Measurements from ENCODE around the gene WIPF1. TPM values are rescaled to one million over a fixed set of nuclear protein-coding genes. Genes with fewer than 3 reads are reported as not detected.
"Not testable (repeated sequence)": the region's sequence is repeated elsewhere in the genome, so short reads cannot be mapped to it uniquely, and the experiment has no call there.

The WIPF1 gene
- total RNA-seq, 4 donors from 2014 or later, result 4.8 to 21.8 (median 7.3) TPM

DNA sequence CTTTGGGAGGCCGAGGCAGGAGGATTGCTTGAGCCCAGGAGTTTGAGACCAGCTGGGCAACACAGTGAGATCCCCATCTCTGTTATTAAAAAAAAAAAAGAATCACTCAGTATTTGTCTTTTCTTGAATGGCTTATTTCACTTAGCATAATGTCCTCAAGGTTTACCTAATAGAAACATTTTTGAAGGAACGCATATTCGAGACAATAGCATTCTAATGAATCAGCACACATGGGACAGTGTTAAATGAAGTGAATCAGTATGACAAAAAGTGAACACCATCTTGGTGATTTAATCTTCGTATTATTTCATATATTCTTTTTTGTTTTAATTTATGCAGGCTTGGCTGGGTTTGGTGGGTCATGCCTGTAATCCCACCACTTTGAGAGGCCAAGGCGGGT is 44.7 kb downstream of the WIPF1 start:
- no peaks in the 10 kb centered on the region for H3K27me3 ChIP-seq
- TF ChIP-seq CTCF (IDR thresholded peaks at IDR 0.05) (no peak), EP300 (IDR thresholded peaks at IDR 0.05) (no peak), POLR2AphosphoS5 (IDR thresholded peaks at IDR 0.05) (no peak), POLR2A (IDR thresholded peaks at IDR 0.05) (no peak)
- WGBS, result 97% methylated on average over 5 of the region's 5 CpGs

GRCh38 chr2:174551697-174552096 is 45.9 kb downstream of the WIPF1 start:
- no peak overlapping the region for H3K27ac ChIP-seq

More for the DNA sequence above, 44.7 kb downstream of the WIPF1 start:
- peaks cover 5% of the 10 kb centered on the region for H3K9me3 ChIP-seq
- H3K4me1 ChIP-seq, result no peaks in the 10 kb centered on the region
- no peak overlapping the region for H3K27ac ChIP-seq
- no peak overlapping the region for H3K4me3 ChIP-seq
- no peaks in the 10 kb centered on the region for H3K36me3 ChIP-seq
- DNase-seq (ENCODE audit: low spot score in 2 of 2), result no peak

DNA sequence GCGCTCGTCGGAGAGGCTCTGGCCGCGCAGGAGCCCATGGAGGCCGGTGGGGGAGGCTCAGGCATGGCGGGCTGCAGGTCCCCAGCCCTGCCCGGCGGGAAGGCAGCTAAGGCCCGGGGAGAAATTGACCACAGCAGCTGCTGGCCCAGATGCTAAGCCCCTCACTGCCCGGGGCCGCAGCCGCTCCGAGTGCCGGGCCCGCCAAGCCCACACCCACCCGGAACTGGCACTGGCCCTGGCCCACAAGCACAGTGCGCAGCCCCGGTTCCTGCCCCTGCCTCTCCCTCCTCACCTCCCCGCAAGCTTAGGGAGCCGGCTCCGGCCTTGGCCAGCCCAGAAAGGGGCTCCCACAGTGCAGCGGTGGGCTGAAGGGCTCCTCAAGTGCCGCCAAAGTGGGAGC is 49.0 kb downstream of the WIPF1 start:
- H3K27ac ChIP-seq; DNase-seq (ENCODE audit: low spot score in 2 of 2); H3K36me3 ChIP-seq; H3K9me3 ChIP-seq; H3K4me1 ChIP-seq; H3K27me3 ChIP-seq; H3K4me3 ChIP-seq: not testable (repeated sequence)
- WGBS, result 100% methylated on average over 3 of the region's 24 CpGs

More at GRCh38 chr2:174551697-174552096, 45.9 kb downstream of the WIPF1 start:
- no peak overlapping the region for H3K4me3 ChIP-seq
- peaks cover 5% of the 10 kb centered on the region for H3K9me3 ChIP-seq
- no peak for TF ChIP-seq EP300 (IDR thresholded peaks at IDR 0.05)
- TF ChIP-seq CTCF (IDR thresholded peaks at IDR 0.05), result no peak
- TF ChIP-seq POLR2AphosphoS5 (IDR thresholded peaks at IDR 0.05), result no peak
- TF ChIP-seq POLR2A (IDR thresholded peaks at IDR 0.05), result no peak
- H3K27me3 ChIP-seq, result no peaks in the 10 kb centered on the region
- no peak for DNase-seq (ENCODE audit: low spot score in 2 of 2)
- 90% methylated on average over 4 of the region's 4 CpGs for WGBS
- no peaks in the 10 kb centered on the region for H3K36me3 ChIP-seq
- H3K4me1 ChIP-seq, result no peaks in the 10 kb centered on the region

DNA sequence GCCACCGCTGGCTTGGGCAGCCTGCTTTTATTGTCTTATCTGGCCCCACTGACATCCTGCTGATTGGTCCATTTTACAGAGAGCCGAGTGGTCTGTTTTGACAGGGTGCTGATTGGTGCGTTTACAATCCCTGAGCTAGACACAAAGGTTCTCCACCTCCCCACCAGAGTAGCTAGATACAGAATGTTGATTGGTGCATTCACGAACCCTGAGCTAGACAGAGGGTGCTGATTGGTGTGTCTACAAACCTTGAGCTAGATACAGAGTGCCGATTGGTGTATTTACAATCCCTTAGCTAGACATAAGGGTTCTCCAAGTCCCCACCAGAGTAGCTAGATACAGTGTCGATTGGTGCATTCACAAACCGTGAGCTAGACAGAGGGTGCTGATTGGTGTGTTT is 49.6 kb downstream of the WIPF1 start:
- WGBS, result 96% methylated on average over 7 of the region's 7 CpGs
- H3K27ac ChIP-seq; H3K36me3 ChIP-seq; H3K27me3 ChIP-seq; H3K4me3 ChIP-seq; DNase-seq (ENCODE audit: low spot score in 2 of 2); H3K9me3 ChIP-seq; H3K4me1 ChIP-seq: not testable (repeated sequence)

- Histone ChIP-seq H3K27me3 (no peaks in the 10 kb centered on the region), H3K4me1 (no peaks in the 10 kb centered on the region), H3K36me3 (no peaks in the 10 kb centered on the region), H3K9me3 (no peaks in the 10 kb centered on the region), H3K4me3 (no peak overlapping the region), H3K27ac (no peak overlapping the region)
- TF ChIP-seq POLR2A (IDR thresholded peaks at IDR 0.05), result no peak
- no peak for TF ChIP-seq EP300 (IDR thresholded peaks at IDR 0.05)
- no peak for TF ChIP-seq POLR2AphosphoS5 (IDR thresholded peaks at IDR 0.05)
- TF ChIP-seq CTCF (IDR thresholded peaks at IDR 0.05), result peak in 1 of 2 donors; percentile 44
- DNase-seq (ENCODE audit: low spot score in 2 of 2), result no peak
- WGBS, result 68% methylated on average over 20 of the region's 21 CpGs
These were observed 50.8 kb downstream of the WIPF1 start for GRCh38 chr2:174546519-174547506.

DNA sequence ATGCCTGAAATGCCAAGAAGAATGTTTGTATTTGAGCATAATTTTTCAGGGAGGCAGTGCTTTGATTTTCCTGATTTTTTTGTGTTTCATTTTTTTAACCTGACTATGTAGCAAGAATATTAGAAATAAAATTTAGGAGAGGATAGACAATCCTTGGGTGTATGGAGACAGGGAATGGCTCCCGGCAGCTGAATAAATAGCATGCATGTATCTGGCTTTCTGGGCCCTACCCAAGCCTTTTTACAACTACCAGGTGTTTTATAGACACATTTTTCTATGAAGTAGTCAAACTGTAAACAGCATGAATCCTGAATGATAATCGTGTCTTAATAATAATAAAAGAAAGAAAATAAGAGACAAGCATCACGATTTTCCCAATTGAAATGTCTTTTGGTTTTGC is 52.4 kb downstream of the WIPF1 start:
- TF ChIP-seq POLR2AphosphoS5 (IDR thresholded peaks at IDR 0.05) (no peak), EP300 (IDR thresholded peaks at IDR 0.05) (no peak), POLR2A (IDR thresholded peaks at IDR 0.05) (no peak), CTCF (IDR thresholded peaks at IDR 0.05) (no peak)
- 87% methylated on average over 3 of the region's 3 CpGs for WGBS
- Histone ChIP-seq H3K27me3 (no peaks in the 10 kb centered on the region), H3K4me1 (no peaks in the 10 kb centered on the region), H3K9me3 (no peaks in the 10 kb centered on the region), H3K36me3 (no peaks in the 10 kb centered on the region), H3K4me3 (no peak overlapping the region), H3K27ac (no peak overlapping the region)
- DNase-seq (ENCODE audit: low spot score in 2 of 2), result no peak
